CD14-positive monocyte (primary cell): ENCODE data around the gene SMPD2. TPM values are rescaled to one million over a fixed set of nuclear protein-coding genes. Genes with fewer than 3 reads are reported as not detected.

Source experiments
- DNase-seq, 3 donors: peaks; one replicate each; pipeline ENCODE4 v3.0.0-alpha.2; 2011 to 2022
- H2AFZ ChIP-seq: 2 replicates; pipeline ENCODE4 v1.6.0; 2012; ENCODE audit warnings: mild to moderate bottlenecking, low read depth, low read length, inconsistent platforms; ENCODE audit not compliant: insufficient read depth, poor library complexity, severe bottlenecking
- H3K27ac ChIP-seq, 2 donors: 1 replicate in 1 of 2; 2 replicates in 1 of 2; pipeline ENCODE4 v1.5.1; 2012 to 2013; ENCODE audit warnings: low read length in 2 of 2, control low read depth in 1 of 2, inconsistent platforms in 1 of 2, low read depth in 1 of 2, mild to moderate bottlenecking in 1 of 2
- H3K27me3 ChIP-seq, 2 donors: one replicate each; pipeline versions ENCODE4 v1.6.0 to v1.6.1; 2011 to 2013; ENCODE audit warnings: low read length in 2 of 2; ENCODE audit not compliant: control insufficient read depth in 2 of 2, insufficient read depth in 2 of 2
- H3K36me3 ChIP-seq, 2 donors: replicated peaks in 1 of 2; 1 replicate in 1 of 2; 2 replicates in 1 of 2; pipeline versions ENCODE4 v1.5.1 to v1.6.1; 2012 to 2013; ENCODE audit warnings: low read length in 2 of 2, control low read depth in 1 of 2, inconsistent platforms in 1 of 2, mild to moderate bottlenecking in 1 of 2; ENCODE audit not compliant: insufficient read depth in 2 of 2, control insufficient read depth in 1 of 2
- H3K4me1 ChIP-seq, 2 donors: 1 replicate in 1 of 2; 2 replicates in 1 of 2; pipeline versions ENCODE4 v1.5.1 to v1.6.1; 2012 to 2013; ENCODE audit warnings: low read length in 2 of 2, control low read depth in 1 of 2, inconsistent platforms in 1 of 2, mild to moderate bottlenecking in 1 of 2, moderate library complexity in 1 of 2; ENCODE audit not compliant: insufficient read depth in 2 of 2, control insufficient read depth in 1 of 2
- H3K4me2 ChIP-seq: replicated peaks from 2 replicates; pipeline ENCODE3; 2012; ENCODE audit warnings: low read length, moderate library complexity, mild to moderate bottlenecking; ENCODE audit not compliant: poor library complexity, severe bottlenecking; ENCODE audit errors: extremely low read depth
- H3K4me3 ChIP-seq, 3 experiments: fragments of 200-600 bp in 1 of 3; sonication (generic) in 1 of 3; replicated peaks in 1 of 3; 1 replicate in 2 of 3; 2 replicates in 1 of 3; pipeline ENCODE4 v1.5.1; 2011 to 2013; ENCODE audit warnings: low read length in 3 of 3, mild to moderate bottlenecking in 3 of 3, control low read depth in 2 of 3, low read depth in 2 of 3, inconsistent platforms in 1 of 3, moderate library complexity in 1 of 3
- H3K79me2 ChIP-seq: 2 replicates; pipeline ENCODE4 v1.6.0; 2012; ENCODE audit warnings: mild to moderate bottlenecking, control low read depth, inconsistent platforms, low read length, moderate library complexity; ENCODE audit not compliant: insufficient read depth
- H3K9ac ChIP-seq: 2 replicates; pipeline ENCODE4 v1.6.0; 2017; ENCODE audit warnings: low read length, mild to moderate bottlenecking; ENCODE audit not compliant: insufficient read depth, poor library complexity, severe bottlenecking
- H3K9me3 ChIP-seq, 2 donors: replicated peaks in 1 of 2; 1 replicate in 1 of 2; 2 replicates in 1 of 2; pipeline versions ENCODE4 v1.5.1 to v1.6.1; 2012 to 2013; ENCODE audit warnings: low read length in 2 of 2, control low read depth in 1 of 2; ENCODE audit not compliant: control insufficient read depth in 1 of 2, insufficient read depth in 1 of 2
- H4K20me1 ChIP-seq: 2 replicates; pipeline ENCODE4 v1.6.0; 2012; ENCODE audit warnings: mild to moderate bottlenecking, low read length, control low read depth, moderate library complexity; ENCODE audit not compliant: insufficient read depth
- H3K27ac Mint-ChIP-seq, 7 donors: one replicate each; pipeline ENCODE4 v1.8.0; 2020; ENCODE audit warnings: mild to moderate bottlenecking in 7 of 7, mixed read lengths in 7 of 7, moderate library complexity in 6 of 7, inconsistent platforms in 2 of 7
- H3K27me3 Mint-ChIP-seq, 3 donors: one replicate each; pipeline ENCODE4 v1.8.0; 2021 to 2022; ENCODE audit warnings: low read depth in 3 of 3, mild to moderate bottlenecking in 3 of 3, mixed read lengths in 3 of 3, moderate library complexity in 3 of 3, inconsistent platforms in 1 of 3
- H3K36me3 Mint-ChIP-seq, 2 donors: one replicate each; pipeline ENCODE4 v1.8.0; 2020; ENCODE audit warnings: mixed read lengths in 2 of 2, inconsistent platforms in 1 of 2, mild to moderate bottlenecking in 1 of 2
- H3K4me1 Mint-ChIP-seq: one replicate; pipeline ENCODE4 v1.8.0; 2020; ENCODE audit warnings: mild to moderate bottlenecking, mixed read lengths
- H3K4me3 Mint-ChIP-seq, 2 donors: one replicate each; pipeline ENCODE4 v1.8.0; 2020; ENCODE audit warnings: mild to moderate bottlenecking in 2 of 2, mixed read lengths in 2 of 2, moderate library complexity in 1 of 2
- H3K9me3 Mint-ChIP-seq, 7 donors: one replicate each; pipeline ENCODE4 v1.8.0; 2020 to 2022; ENCODE audit warnings: mixed read lengths in 7 of 7, mild to moderate bottlenecking in 6 of 7, moderate library complexity in 6 of 7, inconsistent platforms in 2 of 7
- WGBS: methylation state at CpG from one replicate; pipeline ENCODE4 v1.1.5; 2013; ENCODE audit warnings: missing lambda C conversion rate; ENCODE audit not compliant: insufficient coverage; 5-methylcytosine and 5-hydroxymethylcytosine counted together
- intact Hi-C, 2 donors: fragments of 100-400 bp; cut with micrococcal nuclease; formaldehyde crosslinking; loops; one replicate each; pipeline versions ENCODE4 v1.15.0 to v1.15.1; 2023
- polyA plus RNA-seq, 3 donors: library from polyadenylated mRNA; depleted of rRNA in 1 of 3; unstranded in 2 of 3; stranded (reverse) in 1 of 3; fragments of 300-500 nt in 2 of 3; fragments of >200 nt in 1 of 3; fragmentation: Illumina TruSeq in 2 of 3; gene quantifications; 1 replicate in 2 of 3; 2 replicates in 1 of 3; pipeline ENCODE4 v1.2.3, GENCODE V29; 2012 to 2021
- TF ChIP-seq, protein P1 (sequence below): fragments of 200-600 bp; IDR thresholded peaks from one replicate; pipeline ENCODE4 v1.8.0; 2022; ENCODE audit warnings: antibody characterized with exemption, mild to moderate bottlenecking

Gene SMPD2
- polyA plus RNA-seq, 3 donors = 9.5 to 14.3 (median 12.3) TPM

DNA sequence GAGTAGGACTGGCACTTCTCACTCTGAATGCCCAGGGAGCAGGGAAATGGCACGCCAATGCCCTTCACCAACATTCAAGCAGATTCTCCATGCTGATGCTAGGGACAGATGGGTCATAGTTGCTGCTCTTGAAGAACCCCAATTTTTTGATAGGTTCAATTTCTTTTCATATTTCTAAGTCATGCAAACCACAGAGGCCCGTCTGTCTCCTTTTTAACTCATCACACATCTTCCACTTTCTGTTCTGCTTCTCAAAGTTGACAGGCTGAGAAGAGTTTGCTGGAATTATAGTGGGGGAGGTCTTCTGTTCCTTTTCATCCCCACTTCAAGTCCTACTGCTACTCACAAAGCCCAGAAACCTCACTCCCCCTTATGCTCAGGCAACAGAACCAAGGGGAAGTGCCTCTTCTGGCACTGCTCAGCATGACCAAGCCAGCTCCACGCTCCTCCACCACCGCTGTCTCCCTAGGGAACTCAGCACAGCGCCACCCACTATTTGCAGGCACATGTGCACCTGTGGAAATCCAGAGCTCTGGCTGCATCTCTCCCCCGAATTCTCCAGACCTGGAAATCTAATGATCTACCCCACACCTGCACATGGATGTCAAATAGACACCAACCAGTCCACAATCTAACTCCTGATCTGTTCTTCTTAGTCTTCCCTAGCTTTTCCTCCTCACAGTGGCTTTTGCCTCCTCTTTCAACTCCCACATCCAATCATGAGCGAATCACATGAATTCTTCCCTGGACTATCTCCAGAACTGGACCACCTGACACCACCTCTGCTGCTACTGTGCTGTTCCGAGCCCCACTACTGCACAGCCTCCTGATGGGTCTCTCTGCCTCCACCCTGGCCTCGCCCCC, 31.8 kb downstream of the SMPD2 start:
- WGBS = 89% methylated on average over 7 of the region's 9 CpGs
- Histone ChIP-seq H3K4me1 (no peaks in the 10 kb centered on the region), H4K20me1 (peaks cover 21% of the 10 kb centered on the region), H3K4me3 (no peak overlapping the region), H3K9ac (no peak overlapping the region), H3K79me2 (peaks cover 12% of the 10 kb centered on the region), H2AFZ (no peak overlapping the region), H3K27me3 (no peaks in the 10 kb centered on the region), H3K36me3 (peaks cover 79 to 100% of the 10 kb centered on the region in 2 donors), H3K27ac (peak overlapping the region in 1 of 2 donors; percentile 11), H3K9me3 (no peaks in the 10 kb centered on the region), H3K4me2 (no peak overlapping the region)
- Mint-ChIP-seq H3K4me3 (no peak overlapping the region), H3K4me1 (peaks cover 12% of the 10 kb centered on the region), H3K9me3 (no peaks in the 10 kb centered on the region), H3K36me3 (peaks cover 90 to 97% of the 10 kb centered on the region in 2 donors), H3K27ac (peak overlapping the region in 4 of 7 donors; percentile 13 to 60 (median 18)), H3K27me3 (peaks cover 0 to 2% (median 0%) of the 10 kb centered on the region in 3 donors)
- TF ChIP-seq, protein P1, sequence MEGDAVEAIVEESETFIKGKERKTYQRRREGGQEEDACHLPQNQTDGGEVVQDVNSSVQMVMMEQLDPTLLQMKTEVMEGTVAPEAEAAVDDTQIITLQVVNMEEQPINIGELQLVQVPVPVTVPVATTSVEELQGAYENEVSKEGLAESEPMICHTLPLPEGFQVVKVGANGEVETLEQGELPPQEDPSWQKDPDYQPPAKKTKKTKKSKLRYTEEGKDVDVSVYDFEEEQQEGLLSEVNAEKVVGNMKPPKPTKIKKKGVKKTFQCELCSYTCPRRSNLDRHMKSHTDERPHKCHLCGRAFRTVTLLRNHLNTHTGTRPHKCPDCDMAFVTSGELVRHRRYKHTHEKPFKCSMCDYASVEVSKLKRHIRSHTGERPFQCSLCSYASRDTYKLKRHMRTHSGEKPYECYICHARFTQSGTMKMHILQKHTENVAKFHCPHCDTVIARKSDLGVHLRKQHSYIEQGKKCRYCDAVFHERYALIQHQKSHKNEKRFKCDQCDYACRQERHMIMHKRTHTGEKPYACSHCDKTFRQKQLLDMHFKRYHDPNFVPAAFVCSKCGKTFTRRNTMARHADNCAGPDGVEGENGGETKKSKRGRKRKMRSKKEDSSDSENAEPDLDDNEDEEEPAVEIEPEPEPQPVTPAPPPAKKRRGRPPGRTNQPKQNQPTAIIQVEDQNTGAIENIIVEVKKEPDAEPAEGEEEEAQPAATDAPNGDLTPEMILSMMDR = no peak
- intact Hi-C loops = no loop called here
- no peak for DNase-seq

- no peak overlapping the region for H3K27ac ChIP-seq
- intact Hi-C loops = no loop called here
- no peak overlapping the region for H3K4me2 ChIP-seq
- peaks cover 20% of the 10 kb centered on the region for H3K79me2 ChIP-seq
- H3K27ac Mint-ChIP-seq = peak overlapping the region in 2 of 7 donors; percentile 21 to 47
- peaks cover 17% of the 10 kb centered on the region for H3K4me1 Mint-ChIP-seq
- peaks cover 74 to 100% of the 10 kb centered on the region in 2 donors for H3K36me3 ChIP-seq
- DNase-seq = no peak
- H3K36me3 Mint-ChIP-seq = peaks cover 88 to 94% of the 10 kb centered on the region in 2 donors
- H3K27me3 ChIP-seq = no peaks in the 10 kb centered on the region
- H4K20me1 ChIP-seq = peaks cover 29% of the 10 kb centered on the region
- no peak overlapping the region for H3K4me3 ChIP-seq
- peaks cover 0 to 2% (median 0%) of the 10 kb centered on the region in 3 donors for H3K27me3 Mint-ChIP-seq
- no peak overlapping the region for H3K4me3 Mint-ChIP-seq
- WGBS = 100% methylated on average over 3 of the region's 3 CpGs
- no peak overlapping the region for H2AFZ ChIP-seq
- H3K4me1 ChIP-seq = no peaks in the 10 kb centered on the region
- no peak overlapping the region for H3K9ac ChIP-seq
- no peaks in the 10 kb centered on the region for H3K9me3 ChIP-seq
- no peaks in the 10 kb centered on the region for H3K9me3 Mint-ChIP-seq
- TF ChIP-seq, protein P1 = no peak
Measured at GRCh38 chr6:109473120-109473519, 32.6 kb downstream of the SMPD2 start.
